K562 (cell line): Measurements from ENCODE around the gene NQO2. TPM values are rescaled to one million over a fixed set of nuclear protein-coding genes. Genes with fewer than 3 reads are reported as not detected.

ENCODE experiments used
- DIDO1 ChIP-seq: fragments of 450-650 bp; IDR thresholded peaks from 2 replicates; pipeline ENCODE4 v1.6.1; 2016; ENCODE audit warnings: low read depth, missing biosample characterization, missing genetic modification characterization
- KDM5B ChIP-seq: fragments of 200-600 bp; sonication (generic); IDR thresholded peaks from 2 replicates; pipeline ENCODE4 v1.6.1; 2012; ENCODE audit warnings: low read depth, mild to moderate bottlenecking, moderate library complexity, low read length, control low read depth, inconsistent platforms; ENCODE audit not compliant: insufficient replicate concordance
- MEF2D ChIP-seq: conservative IDR thresholded peaks from 2 replicates; pipeline ENCODE4 v1.6.1; 2016; ENCODE audit warnings: low read depth, missing genetic modification characterization, missing compliant biosample characterization
- MYC ChIP-seq, 2 experiments: fragments of 250-450 bp in 1 of 2; sonication (Bioruptor Pico) in 1 of 2; IDR thresholded peaks; 2 replicates each; pipeline versions ENCODE4 v1.5.1 to v1.6.1; 2012 to 2021; ENCODE audit warnings: low read depth in 2 of 2, borderline replicate concordance in 1 of 2, improper control_type of control experiment in 1 of 2, low read length in 1 of 2, mild to moderate bottlenecking in 1 of 2, moderate library complexity in 1 of 2
- PHF8 ChIP-seq: fragments of 200-600 bp; sonication (generic); IDR thresholded peaks from 2 replicates; pipeline ENCODE4 v1.6.1; 2012; ENCODE audit warnings: mixed run types, mild to moderate bottlenecking, inconsistent platforms, low read length, moderate library complexity, borderline replicate concordance
- ZNF197 ChIP-seq: fragments of 200-800 bp; sonication (Bioruptor generic); IDR thresholded peaks from 2 replicates; pipeline ENCODE4 v1.6.1; 2016; ENCODE audit warnings: low read depth, missing genetic modification characterization, missing compliant biosample characterization
- polyA plus RNA-seq, 8 experiments: library from polyadenylated mRNA; depleted of rRNA in 4 of 8; stranded (reverse) in 5 of 8; unstranded in 3 of 8; fragments of >200 nt; fragmentation: Nextera tagmentation in 2 of 8; fragmentation: Illumina TruSeq in 1 of 8; extraction: Ambion mirVana in 2 of 8; extraction: Trizol in 1 of 8; gene quantifications; 2 replicates each; pipeline versions ENCODE4 v1.2.1 to v1.2.3, GENCODE V29; 2011 to 2014; ENCODE audit warnings: inconsistent platforms in 1 of 8, missing spikeins in 1 of 8
- total RNA-seq, 7 experiments: library from RNA; depleted of rRNA in 6 of 7; stranded (reverse); fragments of >200 nt in 6 of 7; fragmentation: Illumina TruSeq in 2 of 7; extraction: Trizol in 2 of 7; gene quantifications; 2 replicates each; pipeline versions ENCODE4 v1.2.1 to v1.2.3, GENCODE V29; 2011 to 2021; ENCODE audit warnings: low replicate concordance in 1 of 7
- TF ChIP-seq, protein P1 (sequence below): sonication (generic); formaldehyde crosslinking; IDR thresholded peaks from 2 replicates; pipeline ENCODE4 v1.8.1; 2023; ENCODE audit warnings: mild to moderate bottlenecking, missing genetic modification reagents

The NQO2 gene
- total and polyA plus RNA-seq, 9 of the 15 experiments (the other 6 are each of a cell fraction or from before 2014, with no cell fraction given) = 54.6 to 214 (median 116) TPM

DNA sequence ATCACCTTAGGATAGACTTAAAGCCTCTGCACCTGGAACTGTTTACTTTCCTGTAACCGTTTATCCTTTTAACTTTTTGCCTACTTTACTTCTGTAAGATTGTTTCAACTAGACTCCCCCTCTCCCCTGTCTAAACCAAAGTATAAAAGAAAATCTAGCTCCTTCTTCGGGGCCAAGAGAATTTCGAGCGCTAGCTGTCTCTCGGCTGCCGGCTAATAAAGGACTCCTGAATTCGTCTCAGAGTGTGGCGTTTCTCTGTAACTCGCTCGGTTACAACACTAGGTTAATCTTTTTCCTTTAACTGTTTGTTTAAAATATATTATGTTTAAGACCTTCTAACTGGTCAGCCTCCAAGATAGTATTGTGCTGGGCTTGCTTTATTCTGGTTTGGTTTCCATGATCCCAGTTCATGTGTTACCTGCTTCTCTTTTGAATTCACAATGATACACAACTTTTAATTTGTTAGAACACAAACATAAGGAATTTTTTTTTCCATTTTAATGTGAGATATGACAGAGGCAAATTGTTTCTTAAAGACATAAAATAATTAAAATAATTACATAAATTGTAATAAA is 8.7 kb upstream of the NQO2 start (continued):
- TF ChIP-seq DIDO1 (tag) (no peak), PHF8 (peak; percentile 19; the same call in 1 of the 2 replicates), MYC (IDR thresholded peaks at IDR 0.05; ENCODE audit: low read depth, low read length) (peak; percentile 11; the same call in 1 of the 2 replicates), MYC (CRISPR knock-in tag; IDR thresholded peaks at IDR 0.05; ENCODE audit: borderline replicate concordance, low read depth) (no peak), MEF2D (tag) (no peak), ZNF197 (0 out of 2 replicates have a peak, but pooled peaks have one; percentile 8), KDM5B (peak; percentile 30)
- TF ChIP-seq, protein P1, sequence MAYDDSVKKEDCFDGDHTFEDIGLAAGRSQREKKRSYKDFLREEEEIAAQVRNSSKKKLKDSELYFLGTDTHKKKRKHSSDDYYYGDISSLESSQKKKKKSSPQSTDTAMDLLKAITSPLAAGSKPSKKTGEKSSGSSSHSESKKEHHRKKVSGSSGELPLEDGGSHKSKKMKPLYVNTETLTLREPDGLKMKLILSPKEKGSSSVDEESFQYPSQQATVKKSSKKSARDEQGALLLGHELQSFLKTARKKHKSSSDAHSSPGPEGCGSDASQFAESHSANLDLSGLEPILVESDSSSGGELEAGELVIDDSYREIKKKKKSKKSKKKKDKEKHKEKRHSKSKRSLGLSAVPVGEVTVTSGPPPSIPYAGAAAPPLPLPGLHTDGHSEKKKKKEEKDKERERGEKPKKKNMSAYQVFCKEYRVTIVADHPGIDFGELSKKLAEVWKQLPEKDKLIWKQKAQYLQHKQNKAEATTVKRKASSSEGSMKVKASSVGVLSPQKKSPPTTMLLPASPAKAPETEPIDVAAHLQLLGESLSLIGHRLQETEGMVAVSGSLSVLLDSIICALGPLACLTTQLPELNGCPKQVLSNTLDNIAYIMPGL (CRISPR knock-in tag) = no peak
